Measurements from ENCODE around the gene SYNC.
A peak's percentile ranks its signal among the peaks of the same experiment; 100 is the strongest.

SYNC gene

DNA sequence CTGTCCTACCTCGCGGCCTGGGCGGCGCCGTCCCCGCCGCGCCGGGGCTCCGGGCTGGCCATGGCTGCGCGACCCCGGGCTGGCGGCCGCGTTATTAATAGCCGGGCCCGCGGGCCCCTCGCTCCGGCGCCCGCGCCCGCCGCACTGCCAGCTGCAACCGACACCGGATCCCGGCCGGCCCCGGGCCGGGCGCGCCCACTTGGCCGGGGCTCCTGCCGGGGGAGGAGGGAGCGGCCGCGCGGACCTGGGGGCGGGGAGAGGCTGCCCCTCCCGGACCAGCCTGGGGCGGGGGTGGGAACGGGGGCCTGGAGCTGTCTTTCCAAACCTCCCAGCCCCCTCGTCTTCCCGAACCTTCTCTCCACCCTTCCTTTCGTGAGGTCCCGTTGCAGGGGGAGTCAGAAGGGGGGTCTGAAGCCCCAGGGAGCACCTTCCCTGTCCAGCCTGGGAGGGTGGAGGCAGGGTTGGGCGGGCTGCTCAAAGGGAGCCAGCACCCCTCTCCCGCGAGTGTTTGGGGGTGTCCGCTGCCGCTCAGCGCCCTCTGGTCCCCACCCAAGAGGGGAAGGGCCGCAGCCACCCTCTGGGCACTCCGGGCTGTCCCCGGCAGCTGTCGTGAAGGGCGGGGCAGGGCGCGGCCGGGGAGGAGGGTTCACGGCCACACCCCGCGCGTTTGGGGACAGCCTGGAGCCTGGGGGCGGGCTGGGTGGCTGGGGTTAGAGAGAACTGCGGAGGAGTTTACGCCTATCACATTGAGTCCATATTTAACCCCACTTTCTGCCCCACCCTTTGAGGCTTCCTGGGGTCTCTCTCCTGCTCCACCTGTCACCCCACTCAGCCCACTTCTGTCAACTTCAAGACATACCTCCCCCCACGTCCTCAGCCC, at the start of gene SYNC:
TSS of gene SYNC (minus strand) at position 172 of the 880 bp plus-strand sequence. CDS start at position 62, 110 bp downstream.
- DNase-seq = peak in 1 of 2 experiments; percentile 33

DNA sequence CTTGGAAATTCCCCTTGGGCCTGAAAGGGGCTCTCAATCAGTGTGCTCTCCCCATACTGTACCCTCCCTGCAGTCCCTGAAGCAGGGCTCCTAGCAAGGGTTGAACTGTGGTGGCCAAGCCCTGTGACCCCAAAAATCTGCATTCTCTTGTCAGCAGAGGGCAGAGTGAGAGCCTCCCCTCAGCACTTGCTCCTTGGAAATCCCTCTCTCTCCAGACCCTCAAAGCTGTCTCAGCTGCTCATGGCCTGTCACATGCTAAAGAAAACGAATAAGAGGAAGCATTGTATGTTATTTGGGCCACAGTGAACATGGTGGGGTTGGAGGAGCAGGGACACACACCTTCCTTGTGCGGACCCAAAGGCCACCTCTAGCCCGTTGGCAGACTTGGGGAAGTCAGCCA, 47.2 kb upstream of the SYNC start:
- no peak for DNase-seq

DNA sequence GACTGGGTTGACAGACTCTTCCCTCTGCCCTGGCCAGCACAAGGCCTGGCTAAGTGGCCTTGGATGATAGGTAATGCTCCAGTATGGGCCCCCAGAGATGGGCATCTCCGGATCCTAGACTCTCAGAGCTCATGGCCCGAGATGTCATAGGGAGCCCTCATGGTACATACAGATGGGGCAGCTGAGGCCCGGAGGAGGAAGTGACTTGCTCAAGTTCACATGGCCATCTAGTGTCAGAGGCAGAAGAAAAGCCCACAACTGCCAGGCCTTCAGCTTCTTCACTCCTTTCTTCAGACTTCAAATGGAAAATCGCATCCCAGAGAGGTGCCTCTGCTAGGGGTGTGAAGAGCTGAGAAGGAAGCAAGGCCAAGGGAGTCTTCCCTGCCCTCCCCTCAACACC, 46.8 kb upstream of the SYNC start:
- no peak for DNase-seq

DNA sequence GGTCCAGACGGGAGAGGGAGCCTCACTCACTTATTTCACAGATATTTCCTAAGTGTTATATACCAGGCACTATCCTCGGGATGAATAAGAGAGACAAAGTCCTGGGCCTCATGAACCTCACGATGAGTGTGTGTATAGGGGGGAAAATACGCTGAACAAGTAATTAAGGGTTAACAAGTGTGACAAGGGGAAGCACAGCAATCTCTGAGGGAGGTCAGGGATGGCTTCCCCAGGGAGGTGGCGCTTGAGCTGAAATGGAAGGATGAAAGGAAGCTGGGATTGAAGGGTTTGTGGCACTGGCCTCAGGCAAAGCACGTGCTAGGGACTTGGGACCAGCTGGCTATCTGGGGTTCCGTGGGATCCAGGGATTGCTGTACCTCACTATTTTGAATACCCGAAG, 46.4 kb upstream of the SYNC start:
- DNase-seq = no peak

DNA sequence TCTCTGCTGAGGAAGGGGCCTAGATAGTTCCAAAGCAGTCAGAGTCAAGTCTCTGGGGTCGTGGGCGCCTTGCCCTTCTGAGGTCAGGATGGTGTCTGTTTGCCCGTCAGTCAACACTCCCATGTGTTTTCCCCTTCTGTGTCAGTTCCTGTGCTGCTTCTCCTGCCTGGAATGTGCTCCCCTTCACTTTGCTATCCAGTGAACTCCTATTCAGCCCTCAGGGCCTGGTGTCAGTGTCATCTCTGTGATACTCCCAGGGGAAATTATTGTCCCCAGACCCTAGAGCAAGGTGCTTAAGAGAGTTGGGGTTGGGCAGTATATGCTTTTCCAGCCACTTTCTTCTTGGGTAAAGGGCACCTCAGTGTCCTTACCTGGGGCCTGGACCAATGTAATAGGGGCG, 45.8 kb upstream of the SYNC start:
- no peak for DNase-seq

DNA sequence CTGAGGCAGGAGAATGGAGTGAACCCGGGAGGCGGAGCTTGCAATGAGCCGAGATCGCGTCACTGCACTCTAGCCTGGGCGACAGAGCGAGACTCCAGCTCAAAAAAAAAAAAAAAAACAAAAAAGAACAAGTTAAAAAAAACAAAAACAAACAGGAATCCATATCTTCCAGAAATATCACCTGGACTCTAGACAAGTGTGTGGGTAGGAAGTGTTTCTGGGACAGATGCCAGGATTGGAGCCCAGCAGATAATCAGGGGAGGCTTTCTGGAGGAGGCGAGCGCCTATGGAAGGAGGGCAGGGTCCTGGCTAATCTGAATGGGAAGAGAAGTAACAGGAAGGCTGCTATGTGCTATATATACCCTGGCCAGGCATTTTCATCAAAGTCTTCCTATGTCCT, 43.6 kb upstream of the SYNC start:
- no peak for DNase-seq

DNA sequence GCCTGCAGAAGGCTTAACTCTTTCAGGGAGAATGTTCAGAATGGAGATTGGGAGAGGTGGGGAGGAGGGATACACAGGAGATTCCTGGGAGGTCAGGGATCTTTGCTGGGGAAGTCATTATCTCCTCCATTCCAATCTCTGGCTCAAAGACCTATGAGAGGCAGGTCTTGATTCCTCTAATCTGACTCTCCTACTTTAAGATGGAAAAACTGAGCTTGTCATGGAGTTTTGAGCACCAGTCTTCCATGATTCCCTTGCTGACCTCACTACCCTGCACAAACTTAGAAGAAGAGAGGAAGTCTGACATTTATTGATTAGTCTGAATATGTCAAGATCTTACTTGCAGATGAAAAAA, 41.5 kb upstream of the SYNC start:
- no peak for DNase-seq

DNA sequence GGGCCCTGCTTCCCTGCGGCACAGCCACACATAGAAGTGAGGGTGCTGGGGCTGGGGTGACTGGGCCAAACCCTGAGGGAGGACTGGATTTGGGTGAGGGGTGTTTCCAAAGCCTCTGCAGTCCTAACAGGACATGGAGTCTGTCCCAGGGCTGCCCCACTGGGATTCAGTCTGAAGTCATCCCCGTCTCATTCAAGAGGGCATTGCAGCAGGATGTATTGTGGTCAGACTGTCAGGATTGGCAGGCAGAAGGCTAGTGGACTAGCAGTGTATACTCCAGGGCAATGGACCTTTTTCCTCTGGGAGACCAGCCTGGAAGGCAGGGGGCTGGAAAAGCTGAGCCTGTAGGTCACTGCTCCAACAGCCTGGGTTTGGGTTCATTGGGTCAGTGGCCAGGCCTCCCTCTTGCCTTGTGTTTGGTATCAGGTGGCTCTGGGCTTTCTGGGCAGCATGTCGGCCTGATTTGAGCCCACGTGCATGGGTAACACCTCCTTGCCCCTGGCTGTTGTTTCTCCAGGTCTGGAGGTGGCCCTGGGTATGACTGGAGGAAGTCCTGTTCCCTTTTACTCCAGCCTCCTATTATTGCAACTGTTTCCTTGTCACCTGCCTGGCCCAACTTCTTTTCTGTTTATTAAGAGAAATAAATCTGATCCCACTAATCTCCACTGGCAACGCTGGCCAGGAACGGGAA, 41.0 kb upstream of the SYNC start:
- DNase-seq = no peak

DNA sequence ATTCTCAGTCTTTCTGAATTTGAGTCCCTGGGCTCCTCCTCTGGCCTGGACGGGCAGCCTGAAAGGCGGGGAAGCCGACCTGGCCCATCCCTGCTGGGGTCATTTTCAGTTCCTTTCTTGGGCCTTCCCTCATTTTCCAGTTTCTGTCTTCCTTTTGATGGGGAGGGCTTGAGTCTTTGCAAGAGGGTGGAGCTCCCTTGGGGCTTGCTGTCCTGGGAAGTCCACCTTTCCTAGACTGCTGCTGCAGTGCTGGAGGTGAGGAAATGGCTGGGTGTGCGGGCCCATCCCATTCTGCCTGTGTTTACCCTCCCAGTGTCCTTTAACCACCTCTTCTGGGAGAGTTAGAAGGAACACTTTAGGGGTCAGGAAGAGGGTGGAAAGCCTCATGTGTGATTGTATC, 40.4 kb upstream of the SYNC start:
- no peak for DNase-seq

DNA sequence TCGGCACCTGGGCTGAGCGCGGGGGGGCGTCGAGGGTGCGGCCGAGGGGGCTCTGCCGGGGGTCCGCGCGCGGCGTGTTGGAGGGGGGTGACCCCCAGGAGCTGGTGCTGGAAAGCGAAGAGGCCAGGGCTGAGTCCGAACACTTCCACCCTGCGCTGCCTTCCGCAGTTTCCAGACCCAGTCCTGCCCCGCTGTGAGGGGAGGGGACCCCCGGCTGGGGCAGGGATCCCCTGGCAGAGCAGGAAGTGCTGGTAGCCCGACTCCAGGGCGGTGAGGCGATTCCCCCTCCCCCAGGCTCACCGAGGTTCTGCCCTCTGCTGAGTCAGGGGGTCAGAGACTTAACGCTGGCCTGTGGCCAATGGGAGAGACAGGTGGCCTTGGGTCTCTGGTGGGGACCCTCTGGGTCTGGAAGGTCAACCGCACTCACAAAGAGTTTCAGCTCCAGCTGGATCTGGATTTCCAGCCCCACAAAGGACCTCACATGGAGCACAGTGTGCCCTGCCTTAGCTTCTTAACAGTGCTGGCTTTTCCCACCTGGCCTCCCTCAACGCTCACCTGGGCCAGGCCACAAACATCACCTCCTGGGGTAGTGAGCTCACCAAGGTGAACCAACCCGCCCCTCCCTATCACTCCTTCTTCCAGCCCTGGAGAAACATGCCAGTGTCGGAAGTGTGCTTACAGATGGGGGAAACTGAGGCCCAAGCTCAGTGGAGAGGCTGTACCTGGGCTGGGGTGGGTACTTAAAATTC, 39.8 kb upstream of the SYNC start:
- DNase-seq = no peak

DNA sequence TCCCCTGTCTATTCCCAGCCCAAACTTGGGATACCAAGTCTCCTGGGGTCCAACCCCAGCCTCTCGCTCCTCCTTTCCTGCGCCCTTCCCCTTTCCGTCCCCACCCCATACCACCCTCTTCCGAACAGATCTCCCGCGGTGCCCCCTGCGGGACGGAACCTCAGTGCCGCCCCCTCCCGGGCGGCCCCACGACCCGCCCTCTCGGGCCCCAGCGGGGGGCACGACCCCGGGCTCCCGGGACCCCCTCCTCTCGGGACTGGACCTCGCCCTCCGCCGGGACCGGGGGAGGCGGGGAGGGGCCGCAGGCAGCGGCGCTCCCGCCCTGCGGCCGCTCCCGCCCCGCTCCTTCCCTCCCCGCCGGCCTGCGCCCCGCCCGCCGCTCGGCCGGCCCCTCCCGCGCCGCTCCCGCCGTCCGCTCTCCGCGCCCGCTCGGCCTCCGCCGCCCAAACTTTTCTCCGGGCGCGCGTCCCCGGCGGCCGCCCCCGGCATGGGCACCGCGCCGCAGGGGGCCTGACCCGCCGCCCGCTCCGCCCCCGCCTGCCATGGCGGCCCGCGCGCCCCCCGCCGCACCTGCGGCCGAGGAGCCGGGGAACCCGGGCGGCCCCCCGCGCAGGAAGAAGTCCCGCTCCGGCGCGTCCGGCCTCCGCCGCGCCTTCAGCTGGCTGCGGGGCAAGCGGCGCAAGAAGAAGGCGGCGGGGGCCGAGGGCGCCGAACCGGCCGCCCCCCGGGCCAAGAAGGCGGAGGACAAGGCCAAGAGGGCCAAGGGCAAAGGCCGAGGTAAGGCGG, 39.0 kb upstream of the SYNC start:
- no peak for DNase-seq

DNA sequence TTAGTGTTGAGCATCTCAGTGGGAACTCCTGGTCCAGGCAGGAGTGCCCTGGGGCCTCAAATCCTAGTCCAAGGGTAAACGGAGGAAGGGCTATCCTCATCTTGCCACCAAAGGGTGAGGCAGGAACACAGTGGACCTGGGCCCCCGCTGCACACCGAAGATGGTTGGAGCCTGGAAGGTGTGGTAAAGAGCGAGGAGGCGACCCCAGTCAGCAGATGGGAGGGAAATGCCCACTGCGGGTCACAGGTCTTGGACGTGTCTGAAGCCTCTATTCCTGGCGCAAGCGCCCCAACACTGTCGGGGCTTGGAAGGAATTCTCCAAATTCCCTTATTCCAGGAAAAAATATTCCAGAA, 38.5 kb upstream of the SYNC start:
- no peak for DNase-seq

DNA sequence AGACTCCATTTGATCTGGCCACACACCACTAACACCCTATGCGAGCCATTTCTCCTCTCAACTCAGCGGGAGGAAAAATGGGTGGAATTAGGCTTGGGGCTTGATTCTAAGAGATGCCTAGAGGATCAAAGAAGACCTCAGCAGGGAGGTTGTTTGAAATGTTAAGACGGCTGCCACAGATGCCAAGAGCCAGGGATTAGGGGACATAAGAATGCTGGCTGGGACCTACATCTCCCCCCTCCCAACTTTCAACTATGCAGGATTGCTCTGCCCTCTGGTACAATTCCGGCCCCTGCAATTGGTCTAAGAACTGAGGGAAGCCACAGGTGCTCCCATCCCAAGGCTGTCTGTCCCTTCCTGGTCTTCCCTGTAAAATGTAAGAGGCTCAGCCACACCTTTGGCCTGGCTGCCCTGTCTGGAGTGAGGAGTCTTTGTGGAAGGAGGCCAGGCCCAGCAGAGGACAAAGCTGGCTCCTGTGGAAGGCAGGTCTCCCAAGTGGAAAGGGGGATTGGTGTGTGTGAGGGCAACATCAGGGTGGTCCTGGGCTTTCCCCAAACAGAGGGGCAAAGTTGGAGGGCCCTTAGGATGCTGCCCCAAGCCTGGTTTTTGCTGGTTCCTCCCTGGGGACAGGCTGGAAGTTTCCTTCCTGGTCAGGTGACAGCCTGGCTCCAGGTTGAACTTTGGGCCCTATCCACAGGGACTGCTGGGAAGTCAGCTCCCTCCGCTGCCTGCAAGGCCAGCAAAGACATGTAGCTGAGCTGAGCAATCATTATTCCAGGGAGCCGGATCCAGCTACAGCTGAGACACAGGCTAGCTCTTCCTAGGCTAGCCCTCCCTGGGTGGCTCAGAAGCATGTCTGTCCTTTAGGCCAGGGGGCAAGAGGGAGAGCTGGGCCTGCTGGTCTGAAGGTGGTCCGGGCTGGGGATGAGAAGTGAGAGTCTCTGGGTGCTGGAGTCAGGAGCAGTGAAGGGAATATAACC, 34.5 kb upstream of the SYNC start:
- DNase-seq = no peak

DNA sequence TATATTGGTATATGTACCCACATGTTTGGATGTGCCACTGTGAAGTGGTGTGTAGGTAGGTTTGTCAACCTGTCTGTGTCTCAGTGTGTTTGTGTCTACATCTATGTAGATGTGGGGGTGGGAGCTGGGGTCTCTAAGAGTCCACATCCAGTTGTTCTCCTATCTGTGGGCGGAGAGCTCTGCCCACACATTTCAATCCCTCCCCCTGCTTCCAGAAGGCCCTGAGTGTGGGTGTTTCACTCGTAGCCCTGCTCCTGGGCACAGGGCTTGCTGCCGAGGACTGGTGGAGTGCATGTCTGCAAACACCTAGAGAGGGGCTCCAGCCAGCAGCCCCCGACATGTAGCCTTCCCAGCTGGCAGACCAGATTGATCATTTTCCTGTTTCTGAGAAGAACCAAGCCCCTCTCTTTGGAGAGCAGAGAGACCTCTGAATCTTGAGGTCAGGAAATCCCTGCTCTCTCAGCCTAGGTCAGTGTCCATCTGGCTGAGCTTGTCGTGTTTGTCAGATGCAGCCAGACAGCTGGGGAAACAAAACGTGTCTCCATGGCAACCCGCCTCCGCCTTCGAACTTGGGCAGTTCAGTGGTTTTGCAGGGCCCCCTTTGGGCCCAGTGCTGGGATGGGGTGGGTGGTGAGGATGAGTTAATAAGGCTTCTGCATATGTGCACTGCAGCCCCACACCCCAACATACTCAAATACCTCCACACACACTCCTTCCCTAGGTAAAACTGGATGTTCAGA, 31.2 kb upstream of the SYNC start:
- DNase-seq = no peak

DNA sequence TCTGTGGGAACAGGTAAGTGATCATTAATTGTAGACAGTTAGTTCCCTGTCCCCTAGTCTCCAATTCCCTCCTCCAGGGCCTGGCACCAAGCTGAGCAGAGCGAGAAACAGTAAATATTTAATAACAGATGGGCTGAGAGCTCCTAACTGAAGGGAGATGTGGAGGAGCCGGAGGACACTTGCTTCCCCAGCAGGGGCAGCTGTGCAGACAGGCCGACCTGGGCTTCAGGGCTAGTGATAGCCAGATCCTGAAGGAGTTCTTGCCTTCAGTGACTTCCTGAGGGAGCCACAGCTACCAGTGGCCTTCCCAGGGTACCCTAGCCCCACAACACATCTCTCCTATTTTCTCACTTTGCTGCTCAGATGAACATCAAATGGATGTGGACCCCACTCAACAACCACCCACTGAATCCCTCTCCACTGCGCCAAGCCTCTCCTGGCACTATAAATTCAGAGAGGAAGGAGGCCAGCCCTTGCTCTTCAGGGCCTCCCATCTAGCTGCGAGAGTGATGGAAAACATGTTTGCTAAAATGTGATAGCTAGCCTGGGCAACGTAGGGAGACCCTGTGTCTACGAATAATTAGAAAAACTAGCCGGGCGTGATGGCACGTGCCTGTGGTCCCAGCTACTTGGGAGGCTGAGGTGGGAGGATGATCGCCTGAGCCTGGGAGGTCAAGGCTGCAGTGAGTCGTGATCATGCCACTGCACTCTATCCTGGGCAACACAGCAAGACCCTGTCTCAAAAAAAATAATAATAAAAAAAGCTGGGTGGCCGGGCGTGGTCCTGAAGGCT, 26.9 kb upstream of the SYNC start:
- no peak for DNase-seq

DNA sequence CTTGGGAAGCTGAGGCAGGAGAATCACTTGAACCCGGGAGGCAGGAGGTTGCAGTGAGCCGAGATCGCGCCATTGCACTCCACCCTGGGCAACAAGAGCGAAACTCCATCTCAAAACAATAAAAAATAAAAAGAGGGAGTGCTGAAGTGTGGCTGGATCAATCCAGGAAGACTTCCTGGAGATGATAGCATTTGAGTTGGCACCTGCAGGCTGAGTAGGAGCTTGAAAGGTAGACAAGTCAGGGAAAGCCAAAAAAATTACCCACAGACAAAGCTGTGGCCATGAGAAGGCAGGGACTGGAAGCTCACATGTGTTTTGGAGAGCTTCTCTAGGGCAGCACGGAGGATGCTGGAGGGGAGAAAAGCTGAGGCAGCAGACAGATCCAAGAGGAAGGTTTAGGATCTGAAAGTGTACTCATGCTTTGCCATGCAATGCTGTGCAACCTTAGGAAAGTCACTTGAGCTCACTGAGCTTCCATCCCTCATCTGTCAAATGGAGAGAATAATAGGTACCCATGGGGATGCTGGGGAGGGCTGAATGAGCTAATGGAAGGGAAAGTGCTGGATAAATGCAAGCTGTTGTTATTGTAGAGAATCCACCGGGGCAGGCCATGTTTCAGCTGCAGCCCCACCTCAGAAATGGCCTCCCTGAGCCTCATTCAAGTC, 26.0 kb upstream of the SYNC start:
- no peak for DNase-seq

DNA sequence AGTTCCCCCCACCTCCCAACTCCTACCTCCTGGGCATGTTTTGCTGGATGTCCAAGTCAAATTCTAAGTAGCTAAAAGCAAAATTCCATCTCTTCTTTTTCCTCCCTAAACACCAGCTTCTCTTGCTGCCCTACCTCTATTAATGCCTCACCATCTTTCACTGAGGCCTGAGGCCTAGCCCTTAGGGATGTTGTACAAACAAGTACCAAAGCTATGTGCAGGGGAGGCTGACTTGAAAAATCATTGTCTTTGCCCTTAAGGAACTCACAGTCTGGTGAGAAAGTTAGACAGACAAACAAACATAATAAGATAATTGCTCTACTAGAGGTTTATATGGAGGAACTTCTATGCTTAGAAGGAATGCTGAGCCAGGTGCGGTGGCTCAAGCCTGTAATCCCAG, 25.3 kb upstream of the SYNC start:
- no peak for DNase-seq

DNA sequence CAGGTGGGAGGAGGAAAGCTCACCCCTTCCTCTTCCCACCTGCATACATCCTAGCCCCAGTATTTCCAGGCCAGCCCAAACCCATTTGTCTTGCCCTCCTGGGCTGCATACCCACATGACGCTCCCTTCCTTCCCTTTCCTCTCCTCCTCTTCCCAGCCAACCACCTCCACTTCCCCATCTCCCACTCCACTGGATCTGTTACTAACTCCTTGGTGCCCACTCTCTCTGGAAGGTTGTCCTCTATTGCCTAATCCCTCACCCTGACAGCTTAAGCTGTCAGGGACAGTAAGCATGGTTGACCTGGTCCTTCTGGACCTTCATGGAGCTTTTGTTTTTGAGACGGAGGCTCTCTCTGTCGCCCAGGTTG, 23.0 kb upstream of the SYNC start:
- DNase-seq = no peak

Data from NCI-H446 (cell line).